Caco-2 (cell line): ENCODE data around the gene FARS2. TPM values are rescaled to one million over a fixed set of nuclear protein-coding genes. Genes with fewer than 3 reads are reported as not detected.

Source experiments
- BruUV-seq: library from RNA; stranded (reverse); fragments of 400-500 nt; replicated peaks from 2 replicates; lab custom pipeline; 2021; lab: Mats Ljungman, UMichigan
- CTCF ChIA-PET: fragments of 300-600 bp; sonication (Branson Sonifier 250); formaldehyde crosslinking; loops from one replicate; lab custom pipeline; 2022; ENCODE audit warnings: antibody characterized with exemption; lab: Charles Lee
- POLR2A ChIA-PET: fragments of 300-600 bp; sonication (Branson Sonifier 250); formaldehyde crosslinking; loops from one replicate; lab custom pipeline; 2022; ENCODE audit warnings: antibody characterized with exemption; lab: Charles Lee
- DNase-seq, 2 experiments: peaks; one replicate each; pipeline versions ENCODE4 v3.0.0 to v3.0.0-alpha.2; 2020 to 2022
- H3K27me3 ChIP-seq: replicated peaks from 2 replicates; pipeline ENCODE4 v1.6.0; 2011; ENCODE audit warnings: low read length; ENCODE audit not compliant: control insufficient read depth, insufficient read depth
- H3K36me3 ChIP-seq: 2 replicates; pipeline ENCODE4 v1.5.1; 2011; ENCODE audit warnings: low read length; ENCODE audit not compliant: control insufficient read depth, insufficient read depth
- H3K4me1 ChIP-seq: fragments of 250-450 bp; sonication (Bioruptor Pico); 2 replicates; pipeline ENCODE4 v1.5.1; 2020; ENCODE audit warnings: mild to moderate bottlenecking
- H3K4me3 ChIP-seq: 2 replicates; pipeline ENCODE4 v1.5.1; 2011; ENCODE audit warnings: low read depth, mild to moderate bottlenecking, control low read depth, low read length
- H3K9me3 ChIP-seq: fragments of 250-450 bp; sonication (Bioruptor Pico); 2 replicates; pipeline ENCODE4 v1.5.1; 2020; ENCODE audit warnings: mild to moderate bottlenecking, moderate library complexity
- H3K27ac Mint-ChIP-seq: one replicate; pipeline ENCODE4 v1.8.0; 2022; ENCODE audit warnings: mixed read lengths; ENCODE audit not compliant: unreplicated experiment
- H3K27me3 Mint-ChIP-seq: one replicate; pipeline ENCODE4 v1.8.0; 2022; ENCODE audit warnings: mixed read lengths; ENCODE audit not compliant: insufficient read depth, unreplicated experiment
- H3K36me3 Mint-ChIP-seq: one replicate; pipeline ENCODE4 v1.8.0; 2022; ENCODE audit warnings: mild to moderate bottlenecking, mixed read lengths; ENCODE audit not compliant: insufficient read depth, unreplicated experiment
- H3K4me1 Mint-ChIP-seq: one replicate; pipeline ENCODE4 v1.8.0; 2022; ENCODE audit warnings: low read depth, mixed read lengths; ENCODE audit not compliant: unreplicated experiment
- H3K4me3 Mint-ChIP-seq: one replicate; pipeline ENCODE4 v1.8.0; 2022; ENCODE audit warnings: mild to moderate bottlenecking, moderate library complexity, mixed read lengths; ENCODE audit not compliant: unreplicated experiment
- H3K9me3 Mint-ChIP-seq: one replicate; pipeline ENCODE4 v1.8.0; 2022; ENCODE audit warnings: mixed read lengths; ENCODE audit not compliant: unreplicated experiment
- intact Hi-C: fragments of 100-400 bp; cut with micrococcal nuclease; formaldehyde crosslinking; loops from one replicate; pipeline ENCODE4 v1.10.0; 2022; ENCODE audit not compliant: unreplicated experiment
- total RNA-seq: library from RNA; stranded (reverse); gene quantifications from 2 replicates; pipeline ENCODE4 v1.2.3, GENCODE V29; 2022
- TF ChIP-seq, protein P1 (sequence below), 2 experiments: fragments of 200-600 bp in 1 of 2; IDR thresholded peaks; 1 replicate in 1 of 2; 2 replicates in 1 of 2; pipeline versions ENCODE4 v1.5.1 to v1.8.0; 2011 to 2022; ENCODE audit warnings: antibody characterized with exemption in 1 of 2, control low read depth in 1 of 2, inconsistent platforms in 1 of 2, low read depth in 1 of 2, low read length in 1 of 2, mild to moderate bottlenecking in 1 of 2, moderate library complexity in 1 of 2; ENCODE audit not compliant: insufficient read depth in 1 of 2, severe bottlenecking in 1 of 2, unreplicated experiment in 1 of 2

The FARS2 gene
- total RNA-seq, 1 experiment from 2014 or later = 15.4 TPM

DNA sequence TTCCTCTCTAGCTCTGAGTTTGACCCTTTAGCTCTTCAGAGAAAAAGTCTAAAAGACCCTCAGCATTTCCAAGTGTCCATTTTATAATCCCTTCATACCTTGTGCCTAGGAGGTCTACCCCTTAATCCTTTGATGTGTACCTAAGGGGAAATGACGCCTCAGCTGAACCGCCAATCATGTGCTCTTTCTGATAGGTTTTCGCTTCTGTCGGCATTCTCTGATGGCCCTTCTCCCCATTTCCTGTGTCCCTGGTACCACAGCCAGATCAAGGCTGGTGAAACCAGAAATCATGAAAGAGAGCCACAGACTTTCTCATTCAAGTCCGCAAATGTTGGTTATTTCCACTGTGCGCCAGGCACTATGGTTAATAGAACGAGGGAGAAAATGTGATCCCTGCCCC lies 333.9 kb downstream of the FARS2 start:
- no peaks in the 10 kb centered on the region for H3K4me1 Mint-ChIP-seq
- H3K4me3 ChIP-seq = no peak overlapping the region
- no peaks in the 10 kb centered on the region for H3K36me3 Mint-ChIP-seq
- H3K27ac Mint-ChIP-seq = no peak overlapping the region
- no peaks in the 10 kb centered on the region for H3K4me1 ChIP-seq
- TF ChIP-seq, protein P1, sequence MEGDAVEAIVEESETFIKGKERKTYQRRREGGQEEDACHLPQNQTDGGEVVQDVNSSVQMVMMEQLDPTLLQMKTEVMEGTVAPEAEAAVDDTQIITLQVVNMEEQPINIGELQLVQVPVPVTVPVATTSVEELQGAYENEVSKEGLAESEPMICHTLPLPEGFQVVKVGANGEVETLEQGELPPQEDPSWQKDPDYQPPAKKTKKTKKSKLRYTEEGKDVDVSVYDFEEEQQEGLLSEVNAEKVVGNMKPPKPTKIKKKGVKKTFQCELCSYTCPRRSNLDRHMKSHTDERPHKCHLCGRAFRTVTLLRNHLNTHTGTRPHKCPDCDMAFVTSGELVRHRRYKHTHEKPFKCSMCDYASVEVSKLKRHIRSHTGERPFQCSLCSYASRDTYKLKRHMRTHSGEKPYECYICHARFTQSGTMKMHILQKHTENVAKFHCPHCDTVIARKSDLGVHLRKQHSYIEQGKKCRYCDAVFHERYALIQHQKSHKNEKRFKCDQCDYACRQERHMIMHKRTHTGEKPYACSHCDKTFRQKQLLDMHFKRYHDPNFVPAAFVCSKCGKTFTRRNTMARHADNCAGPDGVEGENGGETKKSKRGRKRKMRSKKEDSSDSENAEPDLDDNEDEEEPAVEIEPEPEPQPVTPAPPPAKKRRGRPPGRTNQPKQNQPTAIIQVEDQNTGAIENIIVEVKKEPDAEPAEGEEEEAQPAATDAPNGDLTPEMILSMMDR (IDR thresholded peaks at IDR 0.05; ENCODE audit: insufficient read depth in 1 of 2, low read depth in 1 of 2, low read length in 1 of 2, severe bottlenecking in 1 of 2, unreplicated experiment in 1 of 2) = no peak
- intact Hi-C loops = no loop called here
- CTCF ChIA-PET = interaction anchor here (0.6 kb wide), 1 partner anchor 15 kb away, joined by 3 read pairs; no protein-coding TSS in a partner anchor
- POLR2A ChIA-PET = no interaction called here
- H3K9me3 ChIP-seq = 0 out of 2 replicates have a peak, but pooled peaks cover 2% of the 10 kb centered on the region
- no peaks in the 10 kb centered on the region for H3K36me3 ChIP-seq
- no peak overlapping the region for H3K4me3 Mint-ChIP-seq
- BruUV-seq = no TSS peak
- no peak for DNase-seq
- no peaks in the 10 kb centered on the region for H3K9me3 Mint-ChIP-seq
- no peaks in the 10 kb centered on the region for H3K27me3 Mint-ChIP-seq
- no peaks in the 10 kb centered on the region for H3K27me3 ChIP-seq

DNA sequence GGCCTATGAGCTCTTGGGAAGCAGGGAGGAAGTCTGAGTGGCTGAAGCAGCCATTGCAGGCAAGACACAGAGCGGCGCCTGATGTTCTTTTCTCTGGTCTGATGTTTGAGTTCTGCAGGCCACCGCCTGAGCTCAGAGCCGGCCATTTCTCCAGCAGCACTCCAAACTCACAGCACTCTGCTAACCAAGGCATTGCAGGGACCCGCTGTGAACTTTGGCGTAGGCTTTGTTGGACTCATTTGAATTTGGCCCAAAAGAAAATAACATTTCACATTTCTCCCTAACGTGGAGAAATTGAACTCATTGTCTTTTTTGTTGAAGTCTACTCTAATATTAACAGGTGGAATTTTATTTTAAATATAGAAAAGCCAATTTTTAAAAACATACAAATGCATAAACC lies 336.1 kb downstream of the FARS2 start:
- Mint-ChIP-seq H3K9me3 (no peaks in the 10 kb centered on the region), H3K36me3 (no peaks in the 10 kb centered on the region), H3K4me1 (no peaks in the 10 kb centered on the region), H3K4me3 (no peak overlapping the region), H3K27ac (no peak overlapping the region), H3K27me3 (no peaks in the 10 kb centered on the region)
- CTCF ChIA-PET = no interaction called here
- POLR2A ChIA-PET = no interaction called here
- BruUV-seq = no TSS peak
- Histone ChIP-seq H3K4me3 (no peak overlapping the region), H3K4me1 (no peaks in the 10 kb centered on the region), H3K9me3 (0 out of 2 replicates have a peak, but pooled peaks cover 2% of the 10 kb centered on the region), H3K27me3 (no peaks in the 10 kb centered on the region), H3K36me3 (no peaks in the 10 kb centered on the region)
- intact Hi-C loops = no loop called here
- no peak for DNase-seq
- TF ChIP-seq, protein P1 (IDR thresholded peaks at IDR 0.05; ENCODE audit: insufficient read depth in 1 of 2, low read depth in 1 of 2, low read length in 1 of 2, severe bottlenecking in 1 of 2, unreplicated experiment in 1 of 2) = no peak

DNA sequence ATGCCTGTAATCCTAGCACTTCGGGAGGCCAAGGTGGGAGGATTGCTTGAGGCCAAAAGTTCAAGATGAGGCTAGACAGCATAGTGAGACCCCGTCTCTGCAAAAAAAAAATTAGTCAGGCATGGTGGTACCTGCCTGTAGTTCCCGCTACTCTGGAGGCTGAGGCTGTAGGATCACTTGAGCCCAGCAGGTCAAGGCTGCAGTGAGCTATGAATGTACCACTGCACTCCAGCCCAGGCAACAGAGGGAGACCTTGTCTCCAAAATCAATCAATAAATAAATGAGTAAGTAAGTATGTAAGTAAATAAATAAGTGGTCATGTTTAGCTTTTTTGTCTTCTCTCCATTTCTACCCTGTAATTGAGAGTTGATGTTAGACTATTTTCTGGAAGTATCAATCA lies 336.8 kb downstream of the FARS2 start:
- Histone ChIP-seq H3K9me3 (0 out of 2 replicates have a peak, but pooled peaks cover 2% of the 10 kb centered on the region), H3K4me1 (no peaks in the 10 kb centered on the region), H3K27me3 (no peaks in the 10 kb centered on the region), H3K36me3 (no peaks in the 10 kb centered on the region), H3K4me3 (no peak overlapping the region)
- ChIA-PET CTCF (no interaction called here), POLR2A (no interaction called here)
- Mint-ChIP-seq H3K4me3 (no peak overlapping the region), H3K36me3 (no peaks in the 10 kb centered on the region), H3K27me3 (no peaks in the 10 kb centered on the region), H3K27ac (no peak overlapping the region), H3K4me1 (no peaks in the 10 kb centered on the region), H3K9me3 (no peaks in the 10 kb centered on the region)
- intact Hi-C loops = no loop called here
- no TSS peak for BruUV-seq
- no peak for DNase-seq
- TF ChIP-seq, protein P1 (IDR thresholded peaks at IDR 0.05; ENCODE audit: insufficient read depth in 1 of 2, low read depth in 1 of 2, low read length in 1 of 2, severe bottlenecking in 1 of 2, unreplicated experiment in 1 of 2) = no peak
